Gastrocnemius medialis (tissue), 4 donors: Measurements from ENCODE around the gene GYS2.

Experiments
- POLR2A ChIP-seq, 2 donors: fragments of 450-650 bp; IDR thresholded peaks; one replicate each; pipeline ENCODE4 v1.6.1; 2017; ENCODE audit warnings: antibody characterized with exemption in 2 of 2, mild to moderate bottlenecking in 2 of 2, moderate library complexity in 2 of 2
- TF ChIP-seq, protein P1 (sequence below), 5 experiments: fragments of 450-650 bp in 3 of 5; fragments of 200-600 bp in 2 of 5; sonication (generic) in 2 of 5; IDR thresholded peaks in 4 of 5; conservative IDR thresholded peaks in 1 of 5; 1 replicate in 4 of 5; 2 replicates in 1 of 5; pipeline ENCODE4 v1.5.1; 2016 to 2019; ENCODE audit warnings: antibody characterized with exemption in 5 of 5, mild to moderate bottlenecking in 3 of 5, moderate library complexity in 3 of 5

DNA sequence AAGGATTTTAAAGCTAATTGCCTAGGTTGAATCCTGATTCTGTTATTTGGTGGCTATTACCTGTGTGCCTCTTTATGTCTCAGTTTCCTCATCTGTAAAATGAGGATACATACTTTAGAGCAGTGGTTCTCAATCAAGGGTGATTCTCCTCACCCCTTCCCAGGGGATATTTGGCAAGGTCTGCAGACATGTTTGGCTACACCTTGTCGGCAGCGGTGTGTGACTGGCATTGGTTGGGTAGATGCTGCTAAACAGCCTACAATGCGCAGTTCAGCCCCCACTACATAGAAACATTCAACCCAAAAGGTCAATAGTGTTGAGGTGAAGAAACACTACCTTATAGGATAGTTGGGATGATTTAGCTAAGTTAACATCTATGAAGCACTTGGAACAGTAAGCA is 29.6 kb upstream of the GYS2 start:
- TF ChIP-seq POLR2A (IDR thresholded peaks at IDR 0.05), result no peak
- TF ChIP-seq, protein P1, sequence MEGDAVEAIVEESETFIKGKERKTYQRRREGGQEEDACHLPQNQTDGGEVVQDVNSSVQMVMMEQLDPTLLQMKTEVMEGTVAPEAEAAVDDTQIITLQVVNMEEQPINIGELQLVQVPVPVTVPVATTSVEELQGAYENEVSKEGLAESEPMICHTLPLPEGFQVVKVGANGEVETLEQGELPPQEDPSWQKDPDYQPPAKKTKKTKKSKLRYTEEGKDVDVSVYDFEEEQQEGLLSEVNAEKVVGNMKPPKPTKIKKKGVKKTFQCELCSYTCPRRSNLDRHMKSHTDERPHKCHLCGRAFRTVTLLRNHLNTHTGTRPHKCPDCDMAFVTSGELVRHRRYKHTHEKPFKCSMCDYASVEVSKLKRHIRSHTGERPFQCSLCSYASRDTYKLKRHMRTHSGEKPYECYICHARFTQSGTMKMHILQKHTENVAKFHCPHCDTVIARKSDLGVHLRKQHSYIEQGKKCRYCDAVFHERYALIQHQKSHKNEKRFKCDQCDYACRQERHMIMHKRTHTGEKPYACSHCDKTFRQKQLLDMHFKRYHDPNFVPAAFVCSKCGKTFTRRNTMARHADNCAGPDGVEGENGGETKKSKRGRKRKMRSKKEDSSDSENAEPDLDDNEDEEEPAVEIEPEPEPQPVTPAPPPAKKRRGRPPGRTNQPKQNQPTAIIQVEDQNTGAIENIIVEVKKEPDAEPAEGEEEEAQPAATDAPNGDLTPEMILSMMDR (IDR thresholded peaks at IDR 0.05 in 4 of 5, conservative IDR thresholded peaks at IDR 0.05 in 1 of 5), result no peak
